IMR-90 (cell line): ENCODE measurements around the gene PLCG2. TPM values are rescaled to one million over a fixed set of nuclear protein-coding genes. Genes with fewer than 3 reads are reported as not detected.

Source experiments
- ATAC-seq: fragments of 200-7000 bp; cut with Tn5 transposase; 2 replicates; pipeline ENCODE4 v1.9.1; 2020; ENCODE audit warnings: low read depth, mild to moderate bottlenecking, moderate library complexity
- BruUV-seq: library from RNA; stranded (reverse); fragments of 400-500 nt; replicated peaks from 2 replicates; lab custom pipeline; 2021; lab: Mats Ljungman, UMichigan
- CTCF ChIA-PET: fragments of 300-600 bp; formaldehyde crosslinking; extraction: SDS; loops from one replicate; lab custom pipeline; 2021; ENCODE audit warnings: antibody characterized with exemption; lab: Yijun Ruan, JAX
- POLR2A ChIA-PET: fragments of 300-600 bp; sonication (Branson Sonifier 250); formaldehyde crosslinking; loops from one replicate; lab custom pipeline; 2022; ENCODE audit warnings: antibody characterized with exemption; ENCODE audit not compliant: unreplicated experiment; lab: Charles Lee
- DNase-seq: peaks from one replicate; pipeline ENCODE4 v3.0.0; 2013
- H2AFZ ChIP-seq: replicated peaks from 2 replicates; pipeline ENCODE3; 2013; ENCODE audit warnings: low read length, mild to moderate bottlenecking; ENCODE audit not compliant: poor library complexity
- H2AK5ac ChIP-seq: 2 replicates; pipeline ENCODE4 v1.6.1; 2013; ENCODE audit warnings: low read depth, low read length, inconsistent platforms
- H2AK9ac ChIP-seq: replicated peaks from 2 replicates; pipeline ENCODE3; 2013; ENCODE audit warnings: mild to moderate bottlenecking, low read depth, low read length, moderate library complexity; ENCODE audit not compliant: poor library complexity
- H2BK120ac ChIP-seq: 2 replicates; pipeline ENCODE4 v1.6.1; 2013; ENCODE audit warnings: low read depth, low read length, inconsistent platforms
- H2BK15ac ChIP-seq: 3 replicates; pipeline ENCODE4 v1.6.1; 2013; ENCODE audit warnings: low read depth, low read length, inconsistent platforms
- H2BK20ac ChIP-seq: 2 replicates; pipeline ENCODE4 v1.6.1; 2013; ENCODE audit warnings: low read depth, mild to moderate bottlenecking, inconsistent platforms, low read length, moderate library complexity
- H2BK5ac ChIP-seq: 2 replicates; pipeline ENCODE4 v1.6.1; 2013; ENCODE audit warnings: mild to moderate bottlenecking, low read depth, low read length, inconsistent platforms; ENCODE audit not compliant: poor library complexity, severe bottlenecking
- H3K14ac ChIP-seq: replicated peaks from 2 replicates; pipeline ENCODE4 v1.6.1; 2013; ENCODE audit warnings: low read depth, low read length, inconsistent platforms
- H3K18ac ChIP-seq: 2 replicates; pipeline ENCODE4 v1.6.1; 2013; ENCODE audit warnings: low read depth, low read length, control low read depth
- H3K23ac ChIP-seq: 2 replicates; pipeline ENCODE4 v1.6.1; 2013; ENCODE audit warnings: low read depth, low read length, inconsistent platforms
- H3K27ac ChIP-seq: 2 replicates; pipeline ENCODE4 v1.5.1; 2013; ENCODE audit warnings: mild to moderate bottlenecking, control low read depth, low read length; ENCODE audit not compliant: insufficient read depth
- H3K27me3 ChIP-seq: 2 replicates; pipeline ENCODE4 v1.6.1; 2013; ENCODE audit warnings: low read length; ENCODE audit not compliant: control insufficient read depth, insufficient read depth
- H3K36me3 ChIP-seq: 2 replicates; pipeline ENCODE4 v1.6.1; 2013; ENCODE audit warnings: low read length, mixed read lengths; ENCODE audit not compliant: control insufficient read depth, insufficient read depth
- H3K4ac ChIP-seq: 2 replicates; pipeline ENCODE4 v1.6.1; 2013; ENCODE audit warnings: low read depth, low read length, inconsistent platforms
- H3K4me1 ChIP-seq: 2 replicates; pipeline ENCODE4 v1.6.1; 2013; ENCODE audit warnings: low read length, mixed read lengths; ENCODE audit not compliant: control insufficient read depth, insufficient read depth
- H3K4me2 ChIP-seq: 2 replicates; pipeline ENCODE4 v1.6.1; 2013; ENCODE audit warnings: low read depth, mild to moderate bottlenecking, control low read depth, low read length, moderate library complexity
- H3K4me3 ChIP-seq: 2 replicates; pipeline ENCODE4 v1.5.1; 2013; ENCODE audit warnings: low read depth, mild to moderate bottlenecking, control low read depth, low read length, moderate library complexity; ENCODE audit not compliant: insufficient read depth
- H3K56ac ChIP-seq: 2 replicates; pipeline ENCODE4 v1.6.1; 2013; ENCODE audit warnings: low read length, inconsistent platforms; ENCODE audit not compliant: insufficient read depth; ENCODE audit errors: extremely low read depth
- H3K79me1 ChIP-seq, 2 experiments: 2 replicates each; pipeline ENCODE4 v1.6.1; 2013; ENCODE audit warnings: low read length in 2 of 2, inconsistent platforms in 1 of 2, low read depth in 1 of 2
- H3K9ac ChIP-seq: 2 replicates; pipeline ENCODE4 v1.6.1; 2013; ENCODE audit warnings: low read depth, low read length, control low read depth
- H3K9me1 ChIP-seq: 2 replicates; pipeline ENCODE4 v1.6.1; 2013; ENCODE audit warnings: low read length, inconsistent platforms; ENCODE audit not compliant: insufficient read depth
- H3K9me3 ChIP-seq: 2 replicates; pipeline ENCODE4 v1.6.1; 2013; ENCODE audit warnings: low read length; ENCODE audit not compliant: control insufficient read depth, insufficient read depth
- H4K20me1 ChIP-seq: 2 replicates; pipeline ENCODE4 v1.6.1; 2013; ENCODE audit warnings: low read length, inconsistent platforms; ENCODE audit not compliant: insufficient read depth
- H4K5ac ChIP-seq: 2 replicates; pipeline ENCODE4 v1.6.1; 2013; ENCODE audit warnings: mild to moderate bottlenecking, low read depth, low read length, control low read depth
- H4K8ac ChIP-seq, 2 experiments: 2 replicates each; pipeline ENCODE4 v1.6.1; 2013; ENCODE audit warnings: low read depth in 2 of 2, low read length in 2 of 2, control low read depth in 1 of 2, inconsistent platforms in 1 of 2
- H4K91ac ChIP-seq: 2 replicates; pipeline ENCODE4 v1.6.1; 2013; ENCODE audit warnings: low read depth, low read length, inconsistent platforms; ENCODE audit not compliant: insufficient read depth
- BHLHE40 ChIP-seq: fragments of 150-350 bp; IDR thresholded peaks from 2 replicates; pipeline ENCODE4 v1.6.1; 2016; ENCODE audit warnings: mild to moderate bottlenecking, low read depth, low read length
- CEBPB ChIP-seq: IDR thresholded peaks from 2 replicates; pipeline ENCODE4 v1.6.1; 2012; ENCODE audit warnings: low read depth, low read length, improper control_type of control experiment
- CHD1 ChIP-seq: IDR thresholded peaks from 2 replicates; pipeline ENCODE4 v1.6.1; 2012; ENCODE audit warnings: low read depth, low read length, improper control_type of control experiment
- ELK1 ChIP-seq: fragments of 150-350 bp; IDR thresholded peaks from 2 replicates; pipeline ENCODE4 v1.6.1; 2016; ENCODE audit warnings: low read depth, mild to moderate bottlenecking, low read length, moderate library complexity, borderline replicate concordance
- FOS ChIP-seq: fragments of 150-350 bp; IDR thresholded peaks from 2 replicates; pipeline ENCODE4 v1.6.1; 2016; ENCODE audit warnings: low read depth, low read length
- MAFK ChIP-seq: IDR thresholded peaks from 2 replicates; pipeline ENCODE4 v1.6.1; 2012; ENCODE audit warnings: low read depth, low read length, improper control_type of control experiment
- MAZ ChIP-seq: IDR thresholded peaks from 2 replicates; pipeline ENCODE4 v1.6.1; 2012; ENCODE audit warnings: low read depth, mild to moderate bottlenecking, low read length, improper control_type of control experiment, moderate library complexity, borderline replicate concordance
- MXI1 ChIP-seq: IDR thresholded peaks from 2 replicates; pipeline ENCODE4 v1.6.1; 2012; ENCODE audit warnings: low read depth, mild to moderate bottlenecking, low read length, moderate library complexity, borderline replicate concordance
- NFE2L2 ChIP-seq: fragments of 150-350 bp; IDR thresholded peaks from 2 replicates; pipeline ENCODE4 v1.6.1; 2016; ENCODE audit warnings: low read depth, mild to moderate bottlenecking, low read length
- POLR2A ChIP-seq: IDR thresholded peaks from 2 replicates; pipeline ENCODE4 v1.6.1; 2012; ENCODE audit warnings: mild to moderate bottlenecking, low read depth, low read length
- RCOR1 ChIP-seq: IDR thresholded peaks from 2 replicates; pipeline ENCODE4 v1.6.1; 2012; ENCODE audit warnings: mild to moderate bottlenecking, low read length, improper control_type of control experiment; ENCODE audit not compliant: insufficient replicate concordance
- SMC3 ChIP-seq: fragments of 150-350 bp; IDR thresholded peaks from 2 replicates; pipeline ENCODE4 v1.6.1; 2016; ENCODE audit warnings: low read depth, mild to moderate bottlenecking, antibody characterized with exemption, low read length, moderate library complexity
- WGBS, 2 experiments: methylation state at CpG; one replicate each; pipeline versions ENCODE4 v1.1.5 to v1.1.7; 2013; ENCODE audit warnings: missing lambda C conversion rate in 2 of 2; ENCODE audit not compliant: insufficient read length in 1 of 2; ENCODE audit errors: extremely low coverage in 2 of 2; 5-methylcytosine and 5-hydroxymethylcytosine counted together
- dilution Hi-C: fragments of 300-500 bp; cut with HindIII; formaldehyde crosslinking; loops from one replicate; pipeline ENCODE4 v1.14.3; 2018; ENCODE audit warnings: low sequenced_read_pairs; ENCODE audit not compliant: unreplicated experiment
- in situ Hi-C: fragments of 300-500 bp; cut with MboI; formaldehyde crosslinking; loops from 3 replicates; pipeline ENCODE4 v1.14.3; 2019; ENCODE audit warnings: low sequenced_read_pairs, inconsistent platforms, mixed read lengths
- intact Hi-C: fragments of 100-400 bp; cut with micrococcal nuclease; formaldehyde crosslinking; loops from 2 replicates; pipeline ENCODE4 v1.10.0; 2022
- polyA plus RNA-seq, 3 experiments: library from polyadenylated mRNA; depleted of rRNA; stranded (reverse); fragments of >200 nt; gene quantifications; 2 replicates each; pipeline ENCODE4 v1.2.3, GENCODE V29; 2012; ENCODE audit warnings: low replicate concordance in 1 of 3
- total RNA-seq: library from RNA; depleted of rRNA; stranded (reverse); fragments of >200 nt; gene quantifications from 2 replicates; pipeline ENCODE4 v1.2.3, GENCODE V29; 2012
- TF ChIP-seq, protein P1 (sequence below): conservative IDR thresholded peaks from 2 replicates; pipeline ENCODE4 v1.5.1; 2012; ENCODE audit warnings: mild to moderate bottlenecking, low read depth, low read length, improper control_type of control experiment
- TF ChIP-seq, protein P2 (sequence below): fragments of 150-350 bp; IDR thresholded peaks from 2 replicates; pipeline ENCODE4 v1.6.1; 2017; ENCODE audit warnings: mild to moderate bottlenecking, antibody characterized with exemption, low read length, low read depth

PLCG2 gene
- total and polyA plus RNA-seq, 2 of the 4 experiments (the other 2 are of a cell fraction) = 0.14 to 0.18 TPM

DNA sequence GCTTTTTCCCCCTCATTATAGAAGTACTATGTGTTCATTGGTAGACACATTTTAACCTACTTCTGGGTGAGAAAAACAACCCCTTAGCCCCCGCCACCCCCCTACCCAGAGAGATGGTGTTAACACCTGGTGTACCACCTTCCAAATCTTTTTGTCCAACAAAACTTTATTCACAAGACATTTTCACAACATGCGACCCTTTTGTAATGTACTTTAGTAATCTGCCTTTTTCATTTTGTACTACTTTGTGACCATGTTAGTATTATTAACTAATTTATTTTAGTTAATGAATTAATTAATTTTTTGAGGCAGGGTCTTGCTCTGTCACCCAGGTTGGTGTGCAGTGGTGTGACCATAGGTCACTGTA lies 20.0 kb downstream of the PLCG2 start:
- Histone ChIP-seq H2AFZ (no peak overlapping the region), H3K27ac (no peak overlapping the region), H3K79me1 (no peaks in the 10 kb centered on the region), H3K36me3 (no peaks in the 10 kb centered on the region), H4K8ac (no peak overlapping the region), H2BK20ac (no peak overlapping the region), H2AK5ac (no peak overlapping the region), H3K4me2 (no peak overlapping the region), H2BK15ac (no peak overlapping the region), H4K5ac (no peak overlapping the region), H2BK5ac (no peak overlapping the region), H3K4me3 (no peak overlapping the region), H3K4ac (no peak overlapping the region), H3K9me1 (no peaks in the 10 kb centered on the region), H3K18ac (no peak overlapping the region), H4K20me1 (no peaks in the 10 kb centered on the region), H3K9me3 (no peaks in the 10 kb centered on the region), H3K56ac (no peak overlapping the region), H3K27me3 (peaks cover 2% of the 10 kb centered on the region; the same call in 1 of the 2 replicates), H3K9ac (no peak overlapping the region), H3K4me1 (no peaks in the 10 kb centered on the region), H3K23ac (no peak overlapping the region), H4K91ac (no peak overlapping the region), H2AK9ac (no peak overlapping the region), H2BK120ac (no peak overlapping the region), H3K14ac (no peak overlapping the region)
- POLR2A ChIA-PET = no interaction called here
- in situ Hi-C loops (no loop called here), dilution Hi-C loops (no loop called here), intact Hi-C loops (no loop called here)
- TF ChIP-seq MAFK = no peak
- TF ChIP-seq, protein P1, sequence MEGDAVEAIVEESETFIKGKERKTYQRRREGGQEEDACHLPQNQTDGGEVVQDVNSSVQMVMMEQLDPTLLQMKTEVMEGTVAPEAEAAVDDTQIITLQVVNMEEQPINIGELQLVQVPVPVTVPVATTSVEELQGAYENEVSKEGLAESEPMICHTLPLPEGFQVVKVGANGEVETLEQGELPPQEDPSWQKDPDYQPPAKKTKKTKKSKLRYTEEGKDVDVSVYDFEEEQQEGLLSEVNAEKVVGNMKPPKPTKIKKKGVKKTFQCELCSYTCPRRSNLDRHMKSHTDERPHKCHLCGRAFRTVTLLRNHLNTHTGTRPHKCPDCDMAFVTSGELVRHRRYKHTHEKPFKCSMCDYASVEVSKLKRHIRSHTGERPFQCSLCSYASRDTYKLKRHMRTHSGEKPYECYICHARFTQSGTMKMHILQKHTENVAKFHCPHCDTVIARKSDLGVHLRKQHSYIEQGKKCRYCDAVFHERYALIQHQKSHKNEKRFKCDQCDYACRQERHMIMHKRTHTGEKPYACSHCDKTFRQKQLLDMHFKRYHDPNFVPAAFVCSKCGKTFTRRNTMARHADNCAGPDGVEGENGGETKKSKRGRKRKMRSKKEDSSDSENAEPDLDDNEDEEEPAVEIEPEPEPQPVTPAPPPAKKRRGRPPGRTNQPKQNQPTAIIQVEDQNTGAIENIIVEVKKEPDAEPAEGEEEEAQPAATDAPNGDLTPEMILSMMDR = no peak
- TF ChIP-seq MAZ = no peak
- TF ChIP-seq, protein P2, sequence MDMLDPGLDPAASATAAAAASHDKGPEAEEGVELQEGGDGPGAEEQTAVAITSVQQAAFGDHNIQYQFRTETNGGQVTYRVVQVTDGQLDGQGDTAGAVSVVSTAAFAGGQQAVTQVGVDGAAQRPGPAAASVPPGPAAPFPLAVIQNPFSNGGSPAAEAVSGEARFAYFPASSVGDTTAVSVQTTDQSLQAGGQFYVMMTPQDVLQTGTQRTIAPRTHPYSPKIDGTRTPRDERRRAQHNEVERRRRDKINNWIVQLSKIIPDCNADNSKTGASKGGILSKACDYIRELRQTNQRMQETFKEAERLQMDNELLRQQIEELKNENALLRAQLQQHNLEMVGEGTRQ = no peak
- TF ChIP-seq MXI1 = no peak
- TF ChIP-seq RCOR1 = no peak
- TF ChIP-seq CEBPB = no peak
- TF ChIP-seq SMC3 = no peak
- no peak for TF ChIP-seq ELK1
- TF ChIP-seq FOS = no peak
- no peak for TF ChIP-seq CHD1
- TF ChIP-seq POLR2A = no peak
- TF ChIP-seq NFE2L2 = no peak
- no peak for TF ChIP-seq BHLHE40
- WGBS, 2 experiments = no CpG with 5 or more reads among the region's 2 CpGs
- ATAC-seq = no peak
- no peak for DNase-seq
- CTCF ChIA-PET = no interaction called here
- no TSS peak for BruUV-seq
